ENCODE data around the gene F2. TPM values are rescaled to one million over a fixed set of nuclear protein-coding genes. Genes with fewer than 3 reads are reported as not detected.

F2 gene
- total and polyA plus RNA-seq, 2 of the 13 experiments (the other 11 are each of a cell fraction or from before 2014, with no cell fraction given), result 330 to 801 TPM

DNA sequence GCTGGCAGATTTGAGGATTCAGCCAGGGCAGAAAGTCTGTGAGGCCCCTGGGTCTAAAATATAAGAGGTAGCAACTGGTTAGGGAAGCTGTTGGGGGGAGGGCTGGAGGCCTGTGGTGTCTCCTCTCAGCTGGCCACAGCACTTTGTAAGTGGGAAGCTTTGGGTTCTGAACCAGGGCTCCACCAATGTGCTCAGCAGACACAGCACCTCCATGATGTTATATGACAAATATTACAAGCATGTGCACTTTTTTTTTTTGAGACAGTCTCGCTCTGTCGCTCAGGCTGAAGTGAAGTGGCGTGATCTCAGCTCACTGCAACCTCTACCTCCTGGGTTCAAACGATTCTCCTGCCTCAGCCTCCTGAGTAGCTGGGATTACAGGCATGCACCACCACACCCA, 26.6 kb upstream of the F2 start:
- no peak for FAIRE-seq
- ChIA-PET CTCF (ENCODE audit: low intra/inter-chr PET ratio, low total read pairs) (no interaction called here), POLR2A (interaction anchor here (1.4 to 2.8 kb wide), 3 partner anchors 8 to 27 kb away, joined by 4 to 17 read pairs (median 4); partner anchors contain the start of genes ARHGAP1, F2 and ZNF408)
- Histone ChIP-seq H2AFZ (ENCODE audit: low read length) (no peak overlapping the region), H3K36me3 (replicated peaks in 1 of 2; ENCODE audit: control insufficient read depth in 1 of 2, insufficient read depth in 2 of 2, low read length in 2 of 2) (peaks cover 12 to 29% of the 10 kb centered on the region in 2 experiments), H3K4me2 (ENCODE audit: low read depth, low read length) (no peak overlapping the region), H4K20me1 (ENCODE audit: insufficient read depth, low read length) (no peaks in the 10 kb centered on the region), H3K4me3 (replicated peaks in 1 of 3; ENCODE audit: insufficient read depth in 1 of 3, low read depth in 2 of 3, low read length in 3 of 3) (no peak overlapping the region), H3K9me3 (ENCODE audit: low read length) (no peaks in the 10 kb centered on the region), H3K9ac (ENCODE audit: insufficient read depth, low read depth, low read length) (no peak overlapping the region), H3K4me1 (ENCODE audit: insufficient read depth, low read length) (peaks cover 62% of the 10 kb centered on the region), H3K79me2 (ENCODE audit: insufficient read depth, low read length) (peaks cover under 1% of the 10 kb centered on the region), H3K27me3 (ENCODE audit: control insufficient read depth in 1 of 2, insufficient read depth in 2 of 2, low read length in 2 of 2) (no peaks in the 10 kb centered on the region), H3K27ac (ENCODE audit: extremely low read length, insufficient read depth, low read length) (peak overlapping the region; percentile 21)
- in situ Hi-C loops (cut with HindIII; ENCODE audit: extremely low pct_ligation_motif_present, low pct_unique_long_range_greater_than_20kb) (loop anchor here (5.0 kb wide), 1 partner anchor 35 kb away; no protein-coding TSS in a partner anchor), intact Hi-C loops (cut with micrococcal nuclease; ENCODE audit: unreplicated experiment) (no loop called here)
- 96% methylated on average over 4 of the region's 4 CpGs for WGBS (ENCODE audit: low lambda C conversion rate)
- TF ChIP-seq, protein P1, sequence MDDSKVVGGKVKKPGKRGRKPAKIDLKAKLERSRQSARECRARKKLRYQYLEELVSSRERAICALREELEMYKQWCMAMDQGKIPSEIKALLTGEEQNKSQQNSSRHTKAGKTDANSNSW (CRISPR knock-in tag; IDR thresholded peaks at IDR 0.05; ENCODE audit: borderline replicate concordance), result no peak
- TF ChIP-seq TBL1XR1 (IDR thresholded peaks at IDR 0.05; ENCODE audit: borderline replicate concordance, low read length, partially characterized antibody) (no peak), SRSF1 (optimal IDR thresholded peaks at IDR 0.05; ENCODE audit: low read depth, low read length) (no peak), SYNCRIP (IDR thresholded peaks at IDR 0.05; ENCODE audit: insufficient read depth, low read depth, low read length) (no peak), POLR2G (IDR thresholded peaks at IDR 0.05; ENCODE audit: low read depth, low read length) (no peak), ZNF296 (CRISPR knock-in tag; conservative IDR thresholded peaks at IDR 0.05) (no peak), ZNF451 (CRISPR knock-in tag; IDR thresholded peaks at IDR 0.05) (no peak), NFRKB (IDR thresholded peaks at IDR 0.05) (no peak), KDM3A (CRISPR knock-in tag; IDR thresholded peaks at IDR 0.05; ENCODE audit: low read depth) (no peak), BCL6 (CRISPR knock-in tag; IDR thresholded peaks at IDR 0.05) (no peak), NKX3-1 (CRISPR knock-in tag; IDR thresholded peaks at IDR 0.05) (no peak), KDM1A (CRISPR knock-in tag; IDR thresholded peaks at IDR 0.05) (no peak), TMF1 (CRISPR knock-in tag; IDR thresholded peaks at IDR 0.05; ENCODE audit: low read depth) (no peak), MAZ (IDR thresholded peaks at IDR 0.05; ENCODE audit: borderline replicate concordance, low read depth, low read length) (no peak), MAZ (CRISPR knock-in tag; IDR thresholded peaks at IDR 0.05; ENCODE audit: low read depth) (no peak)
- TF ChIP-seq, protein P2, sequence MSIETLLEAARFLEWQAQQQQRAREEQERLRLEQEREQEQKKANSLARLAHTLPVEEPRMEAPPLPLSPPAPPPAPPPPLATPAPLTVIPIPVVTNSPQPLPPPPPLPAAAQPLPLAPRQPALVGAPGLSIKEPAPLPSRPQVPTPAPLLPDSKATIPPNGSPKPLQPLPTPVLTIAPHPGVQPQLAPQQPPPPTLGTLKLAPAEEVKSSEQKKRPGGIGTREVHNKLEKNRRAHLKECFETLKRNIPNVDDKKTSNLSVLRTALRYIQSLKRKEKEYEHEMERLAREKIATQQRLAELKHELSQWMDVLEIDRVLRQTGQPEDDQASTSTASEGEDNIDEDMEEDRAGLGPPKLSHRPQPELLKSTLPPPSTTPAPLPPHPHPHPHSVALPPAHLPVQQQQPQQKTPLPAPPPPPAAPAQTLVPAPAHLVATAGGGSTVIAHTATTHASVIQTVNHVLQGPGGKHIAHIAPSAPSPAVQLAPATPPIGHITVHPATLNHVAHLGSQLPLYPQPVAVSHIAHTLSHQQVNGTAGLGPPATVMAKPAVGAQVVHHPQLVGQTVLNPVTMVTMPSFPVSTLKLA (IDR thresholded peaks at IDR 0.05), result no peak
- TF ChIP-seq, protein P3, sequence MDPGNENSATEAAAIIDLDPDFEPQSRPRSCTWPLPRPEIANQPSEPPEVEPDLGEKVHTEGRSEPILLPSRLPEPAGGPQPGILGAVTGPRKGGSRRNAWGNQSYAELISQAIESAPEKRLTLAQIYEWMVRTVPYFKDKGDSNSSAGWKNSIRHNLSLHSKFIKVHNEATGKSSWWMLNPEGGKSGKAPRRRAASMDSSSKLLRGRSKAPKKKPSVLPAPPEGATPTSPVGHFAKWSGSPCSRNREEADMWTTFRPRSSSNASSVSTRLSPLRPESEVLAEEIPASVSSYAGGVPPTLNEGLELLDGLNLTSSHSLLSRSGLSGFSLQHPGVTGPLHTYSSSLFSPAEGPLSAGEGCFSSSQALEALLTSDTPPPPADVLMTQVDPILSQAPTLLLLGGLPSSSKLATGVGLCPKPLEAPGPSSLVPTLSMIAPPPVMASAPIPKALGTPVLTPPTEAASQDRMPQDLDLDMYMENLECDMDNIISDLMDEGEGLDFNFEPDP (CRISPR knock-in tag; conservative IDR thresholded peaks at IDR 0.05), result no peak
- no peak for DNase-seq (ENCODE audit: low spot score)
- ATAC-seq, result no peak
- BruUV-seq (replicated peaks), result no TSS peak
